HepG2 (cell line): ENCODE data around the gene APOC4. TPM values are rescaled to one million over a fixed set of nuclear protein-coding genes. Genes with fewer than 3 reads are reported as not detected.

ENCODE experiments used
- ATAC-seq: fragments of 200-7000 bp; cut with Tn5 transposase; 3 replicates; pipeline ENCODE4 v1.9.1; 2020; ENCODE audit warnings: mild to moderate bottlenecking, moderate library complexity
- BruUV-seq: library from RNA; stranded (reverse); fragments of 400-500 nt; replicated peaks from 2 replicates; lab custom pipeline; 2021; lab: Mats Ljungman, UMichigan
- CTCF ChIA-PET: fragments of 300-600 bp; formaldehyde crosslinking; extraction: SDS; loops from one replicate; lab custom pipeline; 2021; ENCODE audit warnings: low total read pairs, inconsistent platforms, low intra/inter-chr PET ratio; lab: Yijun Ruan, JAX
- POLR2A ChIA-PET: fragments of 350-600 bp; sonication (Branson Sonifier 250); formaldehyde crosslinking; loops from one replicate; lab custom pipeline; 2020; ENCODE audit warnings: antibody characterized with exemption, inconsistent platforms; lab: Yijun Ruan, JAX
- DNase-seq: peaks from one replicate; pipeline ENCODE4 v3.0.0-alpha.2; 2015; ENCODE audit warnings: low spot score
- FAIRE-seq: peaks from 3 replicates; lab custom pipeline; 2011; peaks lifted over from hg19 to GRCh38; lab: Jason Lieb, UNC
- H2AFZ ChIP-seq: one replicate; pipeline ENCODE4 v1.6.1; 2011; ENCODE audit warnings: low read length, inconsistent platforms
- H3K27ac ChIP-seq: fragments of 300-600 bp; 3 replicates; pipeline ENCODE4 v1.8.0; 2011; ENCODE audit warnings: mixed run types, mild to moderate bottlenecking, mixed read lengths, low read length, inconsistent platforms; ENCODE audit not compliant: insufficient read depth; ENCODE audit errors: extremely low read length
- H3K27me3 ChIP-seq, 2 experiments: fragments of 200-600 bp in 1 of 2; 2 replicates in 1 of 2; 3 replicates in 1 of 2; pipeline versions ENCODE4 v1.6.0 to v1.8.0; 2011; ENCODE audit warnings: low read length in 2 of 2, mild to moderate bottlenecking in 2 of 2, moderate library complexity in 2 of 2, inconsistent platforms in 1 of 2; ENCODE audit not compliant: insufficient read depth in 2 of 2, control insufficient read depth in 1 of 2
- H3K36me3 ChIP-seq, 2 experiments: fragments of 200-600 bp in 1 of 2; replicated peaks in 1 of 2; 2 replicates in 1 of 2; 3 replicates in 1 of 2; pipeline versions ENCODE4 v1.5.1 to v1.8.0; 2011; ENCODE audit warnings: low read length in 2 of 2, inconsistent platforms in 1 of 2; ENCODE audit not compliant: insufficient read depth in 2 of 2, control insufficient read depth in 1 of 2
- H3K4me1 ChIP-seq: 2 replicates; pipeline ENCODE4 v1.5.1; 2012; ENCODE audit warnings: low read length, inconsistent platforms; ENCODE audit not compliant: insufficient read depth
- H3K4me2 ChIP-seq: 2 replicates; pipeline ENCODE4 v1.6.0; 2011; ENCODE audit warnings: low read depth, low read length, inconsistent platforms
- H3K4me3 ChIP-seq, 3 experiments: fragments of 200-600 bp in 1 of 3; sonication (generic), shearing (Covaris generic) in 1 of 3; replicated peaks in 1 of 3; 2 replicates each; pipeline ENCODE4 v1.5.1; 2011 to 2016; ENCODE audit warnings: low read length in 3 of 3, inconsistent platforms in 2 of 3, low read depth in 2 of 3, mild to moderate bottlenecking in 2 of 3, control low read depth in 1 of 3, mixed read lengths in 1 of 3; ENCODE audit not compliant: insufficient read depth in 1 of 3
- H3K79me2 ChIP-seq: one replicate; pipeline ENCODE4 v1.6.1; 2011; ENCODE audit warnings: low read length, inconsistent platforms; ENCODE audit not compliant: insufficient read depth
- H3K9ac ChIP-seq: 2 replicates; pipeline ENCODE4 v1.6.0; 2011; ENCODE audit warnings: mild to moderate bottlenecking, low read depth, low read length, inconsistent platforms; ENCODE audit not compliant: insufficient read depth
- H3K9me3 ChIP-seq: 2 replicates; pipeline ENCODE4 v1.5.1; 2012; ENCODE audit warnings: mild to moderate bottlenecking, low read length
- H4K20me1 ChIP-seq: 2 replicates; pipeline ENCODE4 v1.6.0; 2011; ENCODE audit warnings: inconsistent platforms, mild to moderate bottlenecking, low read length, moderate library complexity; ENCODE audit not compliant: insufficient read depth
- DRAP1 ChIP-seq: IDR thresholded peaks from 2 replicates; pipeline ENCODE4 v1.6.1; 2016; ENCODE audit warnings: missing genetic modification reagents, missing compliant biosample characterization
- ELF3 ChIP-seq: IDR thresholded peaks from 2 replicates; pipeline ENCODE4 v1.6.1; 2016; ENCODE audit warnings: missing genetic modification reagents, missing compliant biosample characterization
- HIC2 ChIP-seq: sonication (generic); formaldehyde crosslinking; IDR thresholded peaks from 2 replicates; pipeline ENCODE4 v1.9.0; 2022; ENCODE audit warnings: low read depth, missing genetic modification reagents
- KDM5B ChIP-seq: sonication (generic); formaldehyde crosslinking; IDR thresholded peaks from 2 replicates; pipeline ENCODE4 v1.4.0; 2020; ENCODE audit warnings: missing genetic modification reagents, mild to moderate bottlenecking, borderline replicate concordance
- REXO4 ChIP-seq: sonication (generic); formaldehyde crosslinking; IDR thresholded peaks from 2 replicates; pipeline ENCODE4 v1.8.0; 2022; ENCODE audit warnings: missing genetic modification reagents, mild to moderate bottlenecking, borderline replicate concordance
- SRSF9 ChIP-seq: fragments of 200-400 bp; formaldehyde crosslinking; IDR thresholded peaks from 2 replicates; pipeline ENCODE4 v1.6.1; 2018; ENCODE audit warnings: borderline replicate concordance, mild to moderate bottlenecking, low read depth, low read length; ENCODE audit not compliant: insufficient read depth, poor library complexity, severe bottlenecking
- SRY ChIP-seq: sonication (generic); formaldehyde crosslinking; IDR thresholded peaks from 2 replicates; pipeline ENCODE4 v1.8.0; 2022; ENCODE audit warnings: mild to moderate bottlenecking, missing genetic modification reagents
- TCF12 ChIP-seq, 2 experiments: fragments of 450-650 bp in 1 of 2; sonication (generic) in 1 of 2; formaldehyde crosslinking in 1 of 2; IDR thresholded peaks; 2 replicates each; pipeline versions ENCODE4 v1.6.1 to v1.8.0; 2017 to 2022; ENCODE audit warnings: antibody characterized with exemption in 1 of 2, mild to moderate bottlenecking in 1 of 2, missing genetic modification reagents in 1 of 2, moderate library complexity in 1 of 2
- ZBTB21 ChIP-seq: sonication (generic); formaldehyde crosslinking; IDR thresholded peaks from 2 replicates; pipeline ENCODE4 v1.4.0; 2020; ENCODE audit warnings: missing genetic modification reagents
- ZNF253 ChIP-seq: sonication (generic); formaldehyde crosslinking; IDR thresholded peaks from 2 replicates; pipeline ENCODE4 v1.8.0; 2022; ENCODE audit warnings: mild to moderate bottlenecking, missing genetic modification reagents, borderline replicate concordance
- ZNF501 ChIP-seq: sonication (generic); formaldehyde crosslinking; IDR thresholded peaks from 2 replicates; pipeline ENCODE4 v1.5.1; 2020; ENCODE audit warnings: mild to moderate bottlenecking, moderate library complexity, missing genetic modification reagents
- ZNF7 ChIP-seq: IDR thresholded peaks from 2 replicates; pipeline ENCODE4 v1.6.1; 2016; ENCODE audit warnings: missing biosample characterization, missing genetic modification reagents
- ZNF75D ChIP-seq: sonication (generic); formaldehyde crosslinking; IDR thresholded peaks from 2 replicates; pipeline ENCODE4 v1.8.1; 2023; ENCODE audit warnings: missing genetic modification reagents, mild to moderate bottlenecking, borderline replicate concordance
- ZSCAN30 ChIP-seq: sonication (generic); formaldehyde crosslinking; IDR thresholded peaks from 2 replicates; pipeline ENCODE4 v1.5.0; 2020; ENCODE audit warnings: mild to moderate bottlenecking, missing genetic modification reagents
- WGBS: methylation state at CpG from one replicate; pipeline ENCODE4 v1.1.6; 2017; ENCODE audit warnings: low lambda C conversion rate; 5-methylcytosine and 5-hydroxymethylcytosine counted together
- in situ Hi-C: cut with HindIII; loops from 2 replicates; pipeline ENCODE4 v1.10.0; 2017; ENCODE audit warnings: low pct_unique_long_range_greater_than_20kb; ENCODE audit not compliant: extremely low pct_ligation_motif_present
- intact Hi-C: fragments of 100-400 bp; cut with micrococcal nuclease; formaldehyde crosslinking; loops from one replicate; pipeline ENCODE4 v1.10.0; 2022; ENCODE audit not compliant: unreplicated experiment
- polyA plus RNA-seq, 8 experiments: library from polyadenylated mRNA; depleted of rRNA in 3 of 8; stranded (reverse) in 7 of 8; unstranded in 1 of 8; fragments of >200 nt; fragmentation: Illumina TruSeq in 4 of 8; extraction: Trizol in 4 of 8; gene quantifications; 2 replicates each; pipeline versions ENCODE4 v1.2.1 to v1.2.3, GENCODE V29; 2011 to 2016; ENCODE audit warnings: low read depth in 4 of 8, missing spikeins in 1 of 8, mixed read lengths in 1 of 8; ENCODE audit not compliant: insufficient read depth in 1 of 8
- total RNA-seq, 5 experiments: library from RNA; depleted of rRNA; stranded (reverse); fragments of >200 nt; fragmentation: Illumina TruSeq; extraction: Trizol; gene quantifications; 2 replicates each; pipeline ENCODE4 v1.2.3, GENCODE V29; 2016; ENCODE audit warnings: low read depth in 1 of 5
- TF ChIP-seq, protein P1 (sequence below): sonication (generic); formaldehyde crosslinking; IDR thresholded peaks from 2 replicates; pipeline ENCODE4 v1.8.0; 2022; ENCODE audit warnings: mild to moderate bottlenecking, missing genetic modification reagents

The APOC4 gene
- total and polyA plus RNA-seq, 2 of the 13 experiments (the other 11 are each of a cell fraction or from before 2014, with no cell fraction given) = 0.46 TPM; not detected in 1

DNA sequence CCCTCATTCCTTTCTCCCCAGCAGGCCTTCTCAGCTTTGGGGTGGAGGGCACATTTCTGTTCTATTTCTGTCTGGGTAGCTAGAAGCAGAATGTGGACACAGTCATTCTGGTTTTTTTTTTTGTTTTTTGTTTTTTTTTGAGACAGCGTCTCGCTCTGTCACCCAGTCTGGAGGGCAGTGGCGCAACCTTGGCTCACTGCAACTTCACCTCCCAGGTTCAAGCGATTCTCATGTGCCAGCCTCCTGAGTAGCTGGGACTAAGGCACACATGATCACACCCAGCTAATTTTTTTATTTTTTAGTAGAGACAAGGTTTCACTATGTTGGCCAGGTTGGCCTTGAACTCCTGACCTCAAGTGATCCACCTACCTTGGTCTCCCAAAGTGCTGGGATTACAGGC, 33.4 kb downstream of the APOC4 start (continued):
- TF ChIP-seq, protein P1, sequence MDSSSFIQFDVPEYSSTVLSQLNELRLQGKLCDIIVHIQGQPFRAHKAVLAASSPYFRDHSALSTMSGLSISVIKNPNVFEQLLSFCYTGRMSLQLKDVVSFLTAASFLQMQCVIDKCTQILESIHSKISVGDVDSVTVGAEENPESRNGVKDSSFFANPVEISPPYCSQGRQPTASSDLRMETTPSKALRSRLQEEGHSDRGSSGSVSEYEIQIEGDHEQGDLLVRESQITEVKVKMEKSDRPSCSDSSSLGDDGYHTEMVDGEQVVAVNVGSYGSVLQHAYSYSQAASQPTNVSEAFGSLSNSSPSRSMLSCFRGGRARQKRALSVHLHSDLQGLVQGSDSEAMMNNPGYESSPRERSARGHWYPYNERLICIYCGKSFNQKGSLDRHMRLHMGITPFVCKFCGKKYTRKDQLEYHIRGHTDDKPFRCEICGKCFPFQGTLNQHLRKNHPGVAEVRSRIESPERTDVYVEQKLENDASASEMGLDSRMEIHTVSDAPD = no peak
- TF ChIP-seq ELF3 (CRISPR knock-in tag) (no peak), ZNF501 (CRISPR knock-in tag) (no peak)

GRCh38 chr19:44984005-44984404, 42.0 kb downstream of the APOC4 start:
- BruUV-seq = no TSS peak
- no peaks in the 10 kb centered on the region for H3K79me2 ChIP-seq
- in situ Hi-C loops = no loop called here
- intact Hi-C loops = no loop called here
- no peak overlapping the region for H3K27ac ChIP-seq
- no peaks in the 10 kb centered on the region for H3K27me3 ChIP-seq
- H3K4me3 ChIP-seq = no peak overlapping the region
- H3K9me3 ChIP-seq = no peaks in the 10 kb centered on the region
- no peak overlapping the region for H3K4me2 ChIP-seq
- no peak for FAIRE-seq
- no peak for DNase-seq
- WGBS = 96% methylated on average over 8 of the region's 9 CpGs
- no peaks in the 10 kb centered on the region for H4K20me1 ChIP-seq
- ChIA-PET CTCF (no interaction called here), POLR2A (no interaction called here)
- TF ChIP-seq SRSF9 (no peak), ZBTB21 (no peak), ZNF253 (CRISPR knock-in tag) (no peak), HIC2 (CRISPR knock-in tag) (no peak), SRY (CRISPR knock-in tag) (no peak), KDM5B (CRISPR knock-in tag) (no peak), ZSCAN30 (CRISPR knock-in tag) (no peak), ZNF7 (CRISPR knock-in tag) (no peak), TCF12 (IDR thresholded peaks at IDR 0.05) (no peak), TCF12 (CRISPR knock-in tag; IDR thresholded peaks at IDR 0.05) (no peak), DRAP1 (CRISPR knock-in tag) (no peak), ZNF75D (CRISPR knock-in tag) (no peak), REXO4 (CRISPR knock-in tag) (no peak)
- H3K4me1 ChIP-seq = no peaks in the 10 kb centered on the region
- H3K9ac ChIP-seq = no peak overlapping the region
- no peak overlapping the region for H2AFZ ChIP-seq
- peaks cover 14 to 65% of the 10 kb centered on the region in 2 experiments for H3K36me3 ChIP-seq
- ATAC-seq = no peak
